PC-3 (cell line): Measurements from ENCODE around the gene KIAA2012. TPM values are rescaled to one million over a fixed set of nuclear protein-coding genes. Genes with fewer than 3 reads are reported as not detected.

Experiments used
- ATAC-seq: fragments of 200-7000 bp; cut with Tn5 transposase; 2 replicates; pipeline ENCODE4 v1.9.1; 2020; ENCODE audit warnings: mild to moderate bottlenecking, moderate library complexity
- BruUV-seq: library from RNA; stranded (reverse); fragments of 400-500 nt; replicated peaks from 2 replicates; lab custom pipeline; 2021; lab: Mats Ljungman, UMichigan
- CTCF ChIA-PET: fragments of 300-600 bp; sonication (Branson Sonifier 250); formaldehyde crosslinking; loops from one replicate; lab custom pipeline; 2022; ENCODE audit warnings: antibody characterized with exemption; lab: Charles Lee
- POLR2A ChIA-PET: fragments of 300-600 bp; sonication (Branson Sonifier 250); formaldehyde crosslinking; loops from one replicate; lab custom pipeline; 2022; ENCODE audit warnings: antibody characterized with exemption; ENCODE audit not compliant: unreplicated experiment; lab: Charles Lee
- DNase-seq: peaks from one replicate; pipeline ENCODE4 v3.0.0-alpha.2; 2015
- H2AFZ ChIP-seq: fragments of 300-600 bp; sonication (generic); 2 replicates; pipeline ENCODE4 v1.6.0; 2016; ENCODE audit warnings: antibody characterized with exemption, low read length
- H3F3A ChIP-seq: fragments of 300-600 bp; sonication (generic); one replicate; pipeline ENCODE4 v1.6.0; 2017; ENCODE audit warnings: antibody characterized with exemption, low read length, control low read depth, mild to moderate bottlenecking; ENCODE audit not compliant: unreplicated experiment
- H3K27ac ChIP-seq: fragments of 300-600 bp; sonication (generic); 2 replicates; pipeline ENCODE4 v1.5.1; 2016; ENCODE audit warnings: mild to moderate bottlenecking, low read length
- H3K27me3 ChIP-seq: fragments of 300-600 bp; sonication (generic); 2 replicates; pipeline ENCODE4 v1.6.1; 2016; ENCODE audit warnings: low read length, mixed read lengths
- H3K36me3 ChIP-seq: fragments of 300-600 bp; sonication (generic); 2 replicates; pipeline ENCODE4 v1.6.1; 2016; ENCODE audit warnings: low read depth, mixed run types, low read length, mixed read lengths
- H3K4me1 ChIP-seq: fragments of 300-600 bp; sonication (generic); 2 replicates; pipeline ENCODE4 v1.5.1; 2016; ENCODE audit warnings: low read length; ENCODE audit not compliant: insufficient read depth
- H3K4me2 ChIP-seq: fragments of 300-600 bp; sonication (generic); 2 replicates; pipeline ENCODE4 v1.6.0; 2016; ENCODE audit warnings: low read length
- H3K4me3 ChIP-seq: fragments of 300-600 bp; sonication (generic); 2 replicates; pipeline ENCODE4 v1.5.1; 2016; ENCODE audit warnings: mild to moderate bottlenecking, low read length, mixed read lengths
- H3K79me2 ChIP-seq: fragments of 300-600 bp; sonication (generic); 2 replicates; pipeline ENCODE4 v1.6.1; 2017; ENCODE audit warnings: low read length, mixed read lengths
- H3K9ac ChIP-seq: fragments of 300-600 bp; sonication (generic); 2 replicates; pipeline ENCODE4 v1.6.0; 2016; ENCODE audit warnings: mild to moderate bottlenecking, low read length
- H3K9me2 ChIP-seq: fragments of 300-600 bp; sonication (generic); replicated peaks from 2 replicates; pipeline ENCODE4 v1.6.1; 2016; ENCODE audit warnings: mixed run types, low read length, mixed read lengths
- H3K9me3 ChIP-seq: fragments of 300-600 bp; sonication (generic); 2 replicates; pipeline ENCODE4 v1.6.1; 2016; ENCODE audit warnings: low read length, mixed read lengths
- H4K20me1 ChIP-seq: fragments of 300-600 bp; sonication (generic); 2 replicates; pipeline ENCODE4 v1.6.1; 2016; ENCODE audit warnings: low read length, mixed read lengths
- CTCF ChIP-seq: fragments of 300-600 bp; sonication (generic); conservative IDR thresholded peaks from 2 replicates; pipeline ENCODE4 v1.5.1; 2017; ENCODE audit warnings: antibody characterized with exemption, low read depth, mild to moderate bottlenecking, low read length
- EZH2 ChIP-seq: fragments of 300-600 bp; sonication (generic); IDR thresholded peaks from one replicate; pipeline ENCODE4 v1.6.1; 2017; ENCODE audit warnings: antibody characterized with exemption, mild to moderate bottlenecking, low read length; ENCODE audit not compliant: unreplicated experiment
- EZH2phosphoT487 ChIP-seq: fragments of 300-600 bp; sonication (generic); IDR thresholded peaks from 2 replicates; pipeline ENCODE4 v1.6.1; 2018; ENCODE audit warnings: mild to moderate bottlenecking, antibody characterized with exemption, low read length, borderline replicate concordance
- intact Hi-C: fragments of 100-400 bp; cut with micrococcal nuclease; formaldehyde crosslinking; loops from 2 replicates; pipeline ENCODE4 v1.9.0; 2023
- total RNA-seq: library from RNA; depleted of rRNA; stranded (reverse); fragments of >200 nt; gene quantifications from 2 replicates; pipeline ENCODE4 v1.2.3, GENCODE V29; 2014

KIAA2012 gene
- total RNA-seq, 1 experiment from 2014 or later, result not detected

DNA sequence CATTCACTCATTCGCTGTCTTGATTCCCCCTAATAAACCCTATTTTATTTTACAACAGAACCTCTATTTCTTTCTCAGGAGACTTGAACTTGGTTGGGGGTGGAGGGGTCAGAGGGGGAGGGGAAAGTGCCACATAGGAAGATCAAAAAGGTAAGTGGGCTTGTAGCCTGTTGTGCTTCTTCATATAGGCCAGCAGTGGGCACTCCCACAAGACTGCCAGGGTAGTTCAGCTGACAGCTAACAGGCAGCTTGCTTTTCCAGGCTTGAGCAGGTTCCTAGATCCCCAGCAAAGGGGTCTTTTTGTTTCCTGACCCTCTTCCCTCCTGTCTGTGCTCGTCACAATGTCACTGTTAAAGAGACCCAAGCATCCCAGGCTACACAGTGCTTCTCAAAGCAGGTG, 829 bp upstream of the KIAA2012 start:
- ChIA-PET CTCF (no interaction called here), POLR2A (no interaction called here)
- no peaks in the 10 kb centered on the region for H3F3A ChIP-seq
- no peaks in the 10 kb centered on the region for H4K20me1 ChIP-seq
- peak; percentile 17 for DNase-seq
- H3K4me2 ChIP-seq, result no peak overlapping the region
- H3K36me3 ChIP-seq, result no peaks in the 10 kb centered on the region
- H3K79me2 ChIP-seq, result no peaks in the 10 kb centered on the region
- intact Hi-C loops, result no loop called here
- H3K4me3 ChIP-seq, result no peak overlapping the region
- H3K27ac ChIP-seq, result no peak overlapping the region
- TF ChIP-seq EZH2 (no peak), CTCF (peak; percentile 54; the same call in 1 of the 2 replicates), EZH2phosphoT487 (no peak)
- no peaks in the 10 kb centered on the region for H3K9me2 ChIP-seq
- no peak overlapping the region for H2AFZ ChIP-seq
- H3K27me3 ChIP-seq, result no peaks in the 10 kb centered on the region
- H3K4me1 ChIP-seq, result no peaks in the 10 kb centered on the region
- no peaks in the 10 kb centered on the region for H3K9me3 ChIP-seq
- BruUV-seq, result no TSS peak
- peak; percentile 48; the same call in 1 of the 2 replicates for ATAC-seq
- no peak overlapping the region for H3K9ac ChIP-seq

DNA sequence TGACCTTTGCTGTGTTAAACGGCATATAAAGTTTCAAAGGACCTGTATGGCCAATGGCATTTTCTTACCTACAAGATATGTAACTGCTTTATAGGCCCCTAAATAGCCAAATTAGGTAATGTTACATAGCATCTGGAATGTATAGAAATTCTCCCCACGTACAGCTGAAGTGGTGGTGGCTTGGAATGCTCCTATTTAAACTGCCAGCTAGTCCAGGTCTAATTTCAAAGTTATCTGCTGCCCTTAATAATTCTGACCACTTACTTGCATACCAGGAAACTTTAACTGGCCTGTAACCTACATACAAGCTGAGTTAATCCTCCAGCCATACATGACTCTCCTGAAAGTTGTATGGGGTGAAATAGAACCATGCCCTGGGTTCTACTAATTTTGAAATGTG, 1.3 kb downstream of the KIAA2012 start:
- no TSS peak for BruUV-seq
- ChIA-PET CTCF (no interaction called here), POLR2A (no interaction called here)
- H3K9me2 ChIP-seq, result no peaks in the 10 kb centered on the region
- no peak overlapping the region for H3K27ac ChIP-seq
- H3K79me2 ChIP-seq, result no peaks in the 10 kb centered on the region
- H4K20me1 ChIP-seq, result no peaks in the 10 kb centered on the region
- no peaks in the 10 kb centered on the region for H3K36me3 ChIP-seq
- no peak for DNase-seq
- intact Hi-C loops, result no loop called here
- H3K9ac ChIP-seq, result no peak overlapping the region
- no peak overlapping the region for H2AFZ ChIP-seq
- H3F3A ChIP-seq, result no peaks in the 10 kb centered on the region
- ATAC-seq, result no peak
- H3K4me3 ChIP-seq, result no peak overlapping the region
- H3K4me2 ChIP-seq, result no peak overlapping the region
- H3K4me1 ChIP-seq, result no peaks in the 10 kb centered on the region
- H3K9me3 ChIP-seq, result no peaks in the 10 kb centered on the region
- H3K27me3 ChIP-seq, result no peaks in the 10 kb centered on the region
- TF ChIP-seq CTCF (no peak), EZH2 (no peak), EZH2phosphoT487 (no peak)

DNA sequence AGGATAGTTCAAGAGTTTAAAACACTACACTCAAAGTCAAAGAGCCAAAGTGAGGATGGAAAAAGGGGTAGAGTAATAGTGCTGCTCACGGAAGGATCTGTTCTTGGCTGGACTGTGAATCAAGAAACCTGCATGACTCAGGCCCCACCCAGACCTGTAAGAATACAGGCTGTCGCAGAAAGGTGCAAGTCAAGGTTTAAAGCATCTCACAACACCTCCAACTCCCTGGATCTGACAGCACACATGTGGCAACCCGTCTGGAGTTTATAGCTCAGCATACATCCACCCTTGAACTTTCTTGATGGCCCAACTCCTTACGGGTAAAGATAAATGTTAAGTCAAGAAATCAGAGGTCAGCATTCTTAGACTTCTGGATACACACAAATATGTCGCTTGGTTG, 6.3 kb downstream of the KIAA2012 start:
- Histone ChIP-seq H3K9me3 (no peaks in the 10 kb centered on the region), H3K4me2 (no peak overlapping the region), H3K4me3 (no peak overlapping the region), H3K36me3 (no peaks in the 10 kb centered on the region), H3K27ac (no peak overlapping the region), H3F3A (no peaks in the 10 kb centered on the region), H3K27me3 (no peaks in the 10 kb centered on the region), H3K9ac (no peak overlapping the region), H2AFZ (no peak overlapping the region), H3K79me2 (no peaks in the 10 kb centered on the region), H3K4me1 (no peaks in the 10 kb centered on the region), H3K9me2 (no peaks in the 10 kb centered on the region), H4K20me1 (no peaks in the 10 kb centered on the region)
- intact Hi-C loops, result no loop called here
- BruUV-seq, result no TSS peak
- TF ChIP-seq EZH2 (no peak), EZH2phosphoT487 (no peak), CTCF (no peak)
- DNase-seq, result no peak
- ChIA-PET CTCF (interaction anchor here (0.6 kb wide), 1 partner anchor 72 kb away, joined by 5 read pairs; no protein-coding TSS in a partner anchor), POLR2A (no interaction called here)
- no peak for ATAC-seq
